Large intestine (tissue), 3 donors: ENCODE results near the gene GREB1. TPM values are rescaled to one million over a fixed set of nuclear protein-coding genes. Genes with fewer than 3 reads are reported as not detected.

Source experiments
- DNase-seq, 2 donors: peaks; one replicate each; pipeline versions ENCODE4 v3.0.0 to v3.0.0-alpha.2; 2013
- H3K27ac ChIP-seq: one replicate; pipeline ENCODE4 v1.5.1; 2013; ENCODE audit warnings: low read length
- H3K27me3 ChIP-seq: 2 replicates; pipeline ENCODE4 v1.6.1; 2013; ENCODE audit warnings: low read length; ENCODE audit not compliant: control insufficient read depth, insufficient read depth
- H3K36me3 ChIP-seq: 2 replicates; pipeline ENCODE4 v1.6.1; 2013; ENCODE audit warnings: low read length; ENCODE audit not compliant: control insufficient read depth, insufficient read depth
- H3K4me1 ChIP-seq: one replicate; pipeline ENCODE4 v1.6.1; 2013; ENCODE audit warnings: low read length; ENCODE audit not compliant: control insufficient read depth, insufficient read depth
- H3K4me3 ChIP-seq: one replicate; pipeline ENCODE4 v1.5.1; 2013; ENCODE audit warnings: low read length
- H3K9me3 ChIP-seq: one replicate; pipeline ENCODE4 v1.6.1; 2013; ENCODE audit warnings: mild to moderate bottlenecking, low read depth, low read length, moderate library complexity; ENCODE audit not compliant: control insufficient read depth
- WGBS: methylation state at CpG from one replicate; pipeline ENCODE4 v1.1.5; 2013; ENCODE audit warnings: low lambda C conversion rate; ENCODE audit not compliant: insufficient coverage; 5-methylcytosine and 5-hydroxymethylcytosine counted together
- polyA plus RNA-seq: library from polyadenylated mRNA; unstranded; fragments of 120-200 nt; gene quantifications from one replicate; pipeline ENCODE4 v1.2.1, GENCODE V29; 2013

GREB1 gene
- polyA plus RNA-seq, 1 donor, result 2.6 TPM

GRCh38 chr2:11662882-11663281, 129.0 kb downstream of the GREB1 start:
- no peak for DNase-seq
- Histone ChIP-seq H3K4me1 (no peaks in the 10 kb centered on the region), H3K9me3 (peaks cover 4% of the 10 kb centered on the region), H3K4me3 (no peak overlapping the region), H3K27ac (no peak overlapping the region), H3K27me3 (peaks cover 8% of the 10 kb centered on the region), H3K36me3 (no peaks in the 10 kb centered on the region)

- no peak for DNase-seq
- Histone ChIP-seq H3K9me3 (peaks cover 4% of the 10 kb centered on the region), H3K36me3 (no peaks in the 10 kb centered on the region), H3K27ac (no peak overlapping the region), H3K4me3 (no peak overlapping the region), H3K4me1 (no peaks in the 10 kb centered on the region), H3K27me3 (peaks cover 10% of the 10 kb centered on the region)
- 92% methylated on average over 2 of the region's 2 CpGs for WGBS
Measured at GRCh38 chr2:11663427-11663826, 129.6 kb downstream of the GREB1 start.

GRCh38 chr2:11665028-11665427, 131.2 kb downstream of the GREB1 start:
- H3K4me3 ChIP-seq, result no peak overlapping the region
- H3K27me3 ChIP-seq, result peaks cover 19% of the 10 kb centered on the region
- H3K27ac ChIP-seq, result no peak overlapping the region
- no peak for DNase-seq
- H3K36me3 ChIP-seq, result no peaks in the 10 kb centered on the region
- no CpG with 5 or more reads among the region's 11 CpGs for WGBS
- H3K4me1 ChIP-seq, result no peaks in the 10 kb centered on the region
- H3K9me3 ChIP-seq, result peaks cover 4% of the 10 kb centered on the region

- Histone ChIP-seq H3K4me1 (no peaks in the 10 kb centered on the region), H3K27ac (no peak overlapping the region)
- no CpG with 5 or more reads among the region's 10 CpGs for WGBS
Measured at GRCh38 chr2:11665510-11666362, 131.9 kb downstream of the GREB1 start.

GRCh38 chr2:11667194-11667593, 133.3 kb downstream of the GREB1 start:
- H3K4me1 ChIP-seq, result no peaks in the 10 kb centered on the region
- H3K27ac ChIP-seq, result no peak overlapping the region
- peaks cover 34% of the 10 kb centered on the region for H3K27me3 ChIP-seq
- H3K9me3 ChIP-seq, result peaks cover under 1% of the 10 kb centered on the region
- no peaks in the 10 kb centered on the region for H3K36me3 ChIP-seq
- H3K4me3 ChIP-seq, result no peak overlapping the region
- whole genome bisulfite sequencing, result 100% methylated on average over 1 of the region's 3 CpGs
- DNase-seq, result no peak

More at GRCh38 chr2:11665510-11666362, 131.9 kb downstream of the GREB1 start:
- Histone ChIP-seq H3K36me3 (no peaks in the 10 kb centered on the region), H3K27me3 (peaks cover 26% of the 10 kb centered on the region), H3K4me3 (no peak overlapping the region), H3K9me3 (peaks cover 4% of the 10 kb centered on the region)
- no peak for DNase-seq

GRCh38 chr2:11667866-11668637, 134.2 kb downstream of the GREB1 start:
- no peaks in the 10 kb centered on the region for H3K9me3 ChIP-seq
- H3K27ac ChIP-seq, result no peak overlapping the region
- no peaks in the 10 kb centered on the region for H3K36me3 ChIP-seq
- no peak overlapping the region for H3K4me3 ChIP-seq
- no peak for DNase-seq
- WGBS, result 100% methylated on average over 1 of the region's 16 CpGs
- H3K27me3 ChIP-seq, result peaks cover 34% of the 10 kb centered on the region
- H3K4me1 ChIP-seq, result no peaks in the 10 kb centered on the region

- Histone ChIP-seq H3K9me3 (no peaks in the 10 kb centered on the region), H3K36me3 (no peaks in the 10 kb centered on the region), H3K27me3 (peaks cover 40% of the 10 kb centered on the region), H3K4me3 (no peak within 1 kb of the TSS), H3K4me1 (no peaks in the 10 kb centered on the region), H3K27ac (no peak within 1 kb of the TSS)
- DNase-seq, result peak; percentile 46 to 77
- WGBS, result no CpG with 5 or more reads among the region's 93 CpGs
Measured at GRCh38 chr2:11669454-11670291, 135.8 kb downstream of the GREB1 start, which contains the start of gene NTSR2. TSS of gene NTSR2 (minus strand) at chr2:11670195. CDS start at chr2:11670129, 66 bp downstream.

GRCh38 chr2:11672407-11672806, 138.6 kb downstream of the GREB1 start:
- Histone ChIP-seq H3K4me1 (no peaks in the 10 kb centered on the region), H3K27me3 (peaks cover 63% of the 10 kb centered on the region), H3K36me3 (no peaks in the 10 kb centered on the region), H3K27ac (no peak overlapping the region), H3K4me3 (no peak overlapping the region), H3K9me3 (no peaks in the 10 kb centered on the region)
- WGBS, result 100% methylated on average over 1 of the region's 3 CpGs
- no peak for DNase-seq

- no peak for DNase-seq
- Histone ChIP-seq H3K4me3 (no peak overlapping the region), H3K9me3 (no peaks in the 10 kb centered on the region), H3K4me1 (no peaks in the 10 kb centered on the region), H3K27ac (no peak overlapping the region), H3K36me3 (no peaks in the 10 kb centered on the region), H3K27me3 (peaks cover 63% of the 10 kb centered on the region)
- no CpG with 5 or more reads among the region's 10 CpGs for WGBS
Measured at GRCh38 chr2:11674983-11675382, 141.1 kb downstream of the GREB1 start.
